ENCODE data around the gene IL5. TPM values are rescaled to one million over a fixed set of nuclear protein-coding genes. Genes with fewer than 3 reads are reported as not detected.

Gene IL5
- total and polyA plus RNA-seq, 4 donors = not detected

- Histone ChIP-seq H3K36me3 (ENCODE audit: control insufficient read depth in 4 of 4, insufficient read depth in 3 of 4, low read depth in 1 of 4, low read length in 3 of 4) (no peaks in the 10 kb centered on the region), H3K27ac (ENCODE audit: low read depth in 1 of 2, low read length in 2 of 2) (no peak overlapping the region), H3K4me3 (ENCODE audit: low read depth in 1 of 3, low read length in 3 of 3) (no peak overlapping the region), H3K9me3 (ENCODE audit: control insufficient read depth in 4 of 4, low read length in 3 of 4) (no peaks in the 10 kb centered on the region), H3K27me3 (ENCODE audit: control insufficient read depth in 4 of 4, insufficient read depth in 4 of 4, low read length in 3 of 4) (no peaks in the 10 kb centered on the region), H3K4me1 (ENCODE audit: control insufficient read depth in 4 of 4, insufficient read depth in 4 of 4, low read length in 3 of 4) (peaks cover 0 to 7% (median 0%) of the 10 kb centered on the region in 4 donors), H3K9ac (ENCODE audit: low read depth in 1 of 2, low read length in 2 of 2) (no peak overlapping the region)
- DNase-seq (ENCODE audit: low spot score) = no peak
- TF ChIP-seq FOXA2 (IDR thresholded peaks at IDR 0.05) = no peak
- TF ChIP-seq GABPA (IDR thresholded peaks at IDR 0.05 in 1 of 2, conservative IDR thresholded peaks at IDR 0.05 in 1 of 2) = no peak
- TF ChIP-seq HNF4G (IDR thresholded peaks at IDR 0.05) = no peak
- TF ChIP-seq FOXA1 (IDR thresholded peaks at IDR 0.05) = no peak
- TF ChIP-seq REST (IDR thresholded peaks at IDR 0.05) = no peak
- TF ChIP-seq YY1 (IDR thresholded peaks at IDR 0.05) = no peak
- TF ChIP-seq NR2F2 (IDR thresholded peaks at IDR 0.05) = no peak
- no peak for TF ChIP-seq MAX (IDR thresholded peaks at IDR 0.05)
- TF ChIP-seq ATF3 (IDR thresholded peaks at IDR 0.05) = no peak
- 81% methylated on average over 6 of the region's 6 CpGs for WGBS
These were observed 14.3 kb downstream of the IL5 start for GRCh38 chr5:132528866-132529634.

- no peak for DNase-seq (ENCODE audit: low spot score)
- no peaks in the 10 kb centered on the region for H3K27me3 ChIP-seq (ENCODE audit: control insufficient read depth in 4 of 4, insufficient read depth in 4 of 4, low read length in 3 of 4)
- H3K36me3 ChIP-seq (ENCODE audit: control insufficient read depth in 4 of 4, insufficient read depth in 3 of 4, low read depth in 1 of 4, low read length in 3 of 4) = no peaks in the 10 kb centered on the region
- WGBS = 91% methylated on average over 2 of the region's 2 CpGs
- no peaks in the 10 kb centered on the region for H3K9me3 ChIP-seq (ENCODE audit: control insufficient read depth in 4 of 4, low read length in 3 of 4)
- H3K9ac ChIP-seq (ENCODE audit: low read depth in 1 of 2, low read length in 2 of 2) = no peak overlapping the region
- H3K27ac ChIP-seq (ENCODE audit: low read depth in 1 of 2, low read length in 2 of 2) = no peak overlapping the region
- peaks cover 0 to 7% (median 0%) of the 10 kb centered on the region in 4 donors for H3K4me1 ChIP-seq (ENCODE audit: control insufficient read depth in 4 of 4, insufficient read depth in 4 of 4, low read length in 3 of 4)
- no peak for TF ChIP-seq REST (IDR thresholded peaks at IDR 0.05)
- TF ChIP-seq CTCF (IDR thresholded peaks at IDR 0.05; ENCODE audit: low read depth, low read length, missing input control) = no peak
- no peak for TF ChIP-seq GABPA (IDR thresholded peaks at IDR 0.05 in 1 of 2, conservative IDR thresholded peaks at IDR 0.05 in 1 of 2)
- TF ChIP-seq HNF4A (conservative IDR thresholded peaks at IDR 0.05) = no peak
- no peak for TF ChIP-seq YY1 (IDR thresholded peaks at IDR 0.05)
- no peak for TF ChIP-seq MAX (IDR thresholded peaks at IDR 0.05)
- no peak for TF ChIP-seq ATF3 (IDR thresholded peaks at IDR 0.05)
- no peak for TF ChIP-seq FOXA1 (IDR thresholded peaks at IDR 0.05)
- TF ChIP-seq ZBTB33 (IDR thresholded peaks at IDR 0.05) = no peak
- TF ChIP-seq SP1 (IDR thresholded peaks at IDR 0.05) = no peak
- no peak for TF ChIP-seq EGR1 (IDR thresholded peaks at IDR 0.05; ENCODE audit: low read depth in 2 of 2)
- TF ChIP-seq RXRA (IDR thresholded peaks at IDR 0.05) = no peak
- no peak for TF ChIP-seq JUND (IDR thresholded peaks at IDR 0.05)
- no peak for TF ChIP-seq TAF1 (conservative IDR thresholded peaks at IDR 0.05)
- H3K4me3 ChIP-seq (ENCODE audit: low read depth in 1 of 3, low read length in 3 of 3) = no peak overlapping the region
These were observed 15.3 kb downstream of the IL5 start for GRCh38 chr5:132528021-132528420.
